ENCODE results near the gene NLRC3.
A peak's percentile ranks its signal among the peaks of the same experiment; 100 is the strongest.

Gene NLRC3

GRCh38 chr16:3591436-3591803 is 14.2 kb upstream of the NLRC3 start:
- POLR2A ChIA-PET = no interaction called here
- CTCF ChIA-PET = no interaction called here
- Histone ChIP-seq H3K27ac (ENCODE audit: extremely low read depth, low read depth, low read length) (no peak overlapping the region), H3K36me3 (ENCODE audit: control insufficient read depth in 2 of 2, insufficient read depth in 1 of 2, low read length in 2 of 2) (peaks cover 0 to 60% of the 10 kb centered on the region in 2 experiments; a peak in 2 of 3 replicates), H3K4me1 (ENCODE audit: control insufficient read depth, insufficient read depth, low read length) (no peaks in the 10 kb centered on the region), H3K9me3 (ENCODE audit: control insufficient read depth, insufficient read depth, low read depth, low read length) (no peaks in the 10 kb centered on the region), H3K4me3 (ENCODE audit: low read depth, low read length) (no peak overlapping the region)
- TF ChIP-seq BCL11B (tag by site-specific recombination; IDR thresholded peaks at IDR 0.05; ENCODE audit: low read depth) = no peak

- ChIA-PET CTCF (no interaction called here), POLR2A (no interaction called here)
- Histone ChIP-seq H3K4me3 (ENCODE audit: low read depth, low read length) (no peak overlapping the region), H3K4me1 (ENCODE audit: control insufficient read depth, insufficient read depth, low read length) (no peaks in the 10 kb centered on the region), H3K27ac (ENCODE audit: extremely low read depth, low read depth, low read length) (no peak overlapping the region), H3K9me3 (ENCODE audit: control insufficient read depth, insufficient read depth, low read depth, low read length) (no peaks in the 10 kb centered on the region), H3K36me3 (ENCODE audit: control insufficient read depth in 2 of 2, insufficient read depth in 1 of 2, low read length in 2 of 2) (peaks cover 0 to 55% of the 10 kb centered on the region in 2 experiments; a peak in 2 of 3 replicates)
- TF ChIP-seq ZNF580 (tag by site-specific recombination; IDR thresholded peaks at IDR 0.05) = no peak
- TF ChIP-seq SCRT2 (tag by site-specific recombination; IDR thresholded peaks at IDR 0.05) = peak; percentile 64
- no peak for TF ChIP-seq ZNF266 (tag by site-specific recombination; IDR thresholded peaks at IDR 0.05; ENCODE audit: low read depth)
- no peak for TF ChIP-seq ZNF701 (tag by site-specific recombination; IDR thresholded peaks at IDR 0.05)
Observed at GRCh38 chr16:3590736-3591435, 13.7 kb upstream of the NLRC3 start.

GRCh38 chr16:3589991-3590701 is 12.9 kb upstream of the NLRC3 start:
- Histone ChIP-seq H3K4me3 (ENCODE audit: low read depth, low read length) (no peak overlapping the region), H3K27ac (ENCODE audit: extremely low read depth, low read depth, low read length) (no peak overlapping the region), H3K4me1 (ENCODE audit: control insufficient read depth, insufficient read depth, low read length) (no peaks in the 10 kb centered on the region), H3K9me3 (ENCODE audit: control insufficient read depth, insufficient read depth, low read depth, low read length) (no peaks in the 10 kb centered on the region), H3K36me3 (ENCODE audit: control insufficient read depth in 2 of 2, insufficient read depth in 1 of 2, low read length in 2 of 2) (peaks cover 0 to 51% of the 10 kb centered on the region in 2 experiments; a peak in 2 of 3 replicates)
- POLR2A ChIA-PET = no interaction called here
- CTCF ChIA-PET = interaction anchor here (0.5 kb wide), 1 partner anchor 59 kb away, joined by 3 read pairs; no protein-coding TSS in a partner anchor
- TF ChIP-seq SETDB1 (IDR thresholded peaks at IDR 0.05; ENCODE audit: insufficient read length, low read length) (no peak), ATF2 (tag by site-specific recombination; IDR thresholded peaks at IDR 0.05; ENCODE audit: low read depth) (peak; percentile 22; the same call in 1 of the 2 replicates)

GRCh38 chr16:3589441-3589921 is 12.3 kb upstream of the NLRC3 start:
- H3K9me3 ChIP-seq (ENCODE audit: control insufficient read depth, insufficient read depth, low read depth, low read length) = no peaks in the 10 kb centered on the region
- TF ChIP-seq ZNF785 (tag by site-specific recombination; IDR thresholded peaks at IDR 0.05) = no peak
- TF ChIP-seq ZNF585B (tag by site-specific recombination; IDR thresholded peaks at IDR 0.05) = no peak
- TF ChIP-seq ZFP41 (tag by site-specific recombination; IDR thresholded peaks at IDR 0.05; ENCODE audit: borderline replicate concordance) = no peak
- no peak for TF ChIP-seq ZSCAN5A (tag by site-specific recombination; IDR thresholded peaks at IDR 0.05)
- peak; percentile 82 for TF ChIP-seq KLF1 (tag by site-specific recombination; IDR thresholded peaks at IDR 0.05)
- no peak for TF ChIP-seq ZNF76 (tag by site-specific recombination; IDR thresholded peaks at IDR 0.05; ENCODE audit: borderline replicate concordance, low read depth)
- no peak for TF ChIP-seq TCF7L2 (IDR thresholded peaks at IDR 0.05; ENCODE audit: borderline replicate concordance, low read depth, low read length)
- ChIA-PET POLR2A (no interaction called here), CTCF (interaction anchor here (0.5 to 0.7 kb wide), 2 partner anchors 48 to 60 kb away, joined by 3 read pairs; no protein-coding TSS in a partner anchor)
- H3K4me1 ChIP-seq (ENCODE audit: control insufficient read depth, insufficient read depth, low read length) = no peaks in the 10 kb centered on the region
- peaks cover 0 to 49% of the 10 kb centered on the region in 2 experiments; a peak in 2 of 3 replicates for H3K36me3 ChIP-seq (ENCODE audit: control insufficient read depth in 2 of 2, insufficient read depth in 1 of 2, low read length in 2 of 2)
- no peak overlapping the region for H3K4me3 ChIP-seq (ENCODE audit: low read depth, low read length)
- no peak overlapping the region for H3K27ac ChIP-seq (ENCODE audit: extremely low read depth, low read depth, low read length)
